DMS153 treated with DMSO at 0.1 percent for 48 hours (cell line): Measurements from ENCODE around the gene GSTP1.
"Not testable (repeated sequence)": the region's sequence is repeated elsewhere in the genome, so short reads cannot be mapped to it uniquely, and the experiment has no call there.

Source experiments
- DNase-seq: peaks from one replicate; lab custom pipeline; 2025; ENCODE audit not compliant: unreplicated experiment; lab: John Stamatoyannopoulos, UW

The GSTP1 gene

GRCh38 chr11:67613960-67614715 is 30.5 kb downstream of the GSTP1 start:
- DNase-seq, result no peak

GRCh38 chr11:67614730-67615714 is 31.4 kb downstream of the GSTP1 start:
- DNase-seq, result peak; percentile 14

- peak; percentile 14 for DNase-seq
Observed at GRCh38 chr11:67615728-67616430, 32.3 kb downstream of the GSTP1 start.

GRCh38 chr11:67616431-67617242 is 33.0 kb downstream of the GSTP1 start:
- DNase-seq, result no peak

GRCh38 chr11:67617243-67617953 is 33.8 kb downstream of the GSTP1 start:
- DNase-seq, result no peak

GRCh38 chr11:67618901-67619659 is 35.5 kb downstream of the GSTP1 start:
- DNase-seq, result not testable (repeated sequence)

- not testable (repeated sequence) for DNase-seq
Observed at GRCh38 chr11:67619683-67620618, 36.3 kb downstream of the GSTP1 start.

GRCh38 chr11:67620621-67621020 is 37.0 kb downstream of the GSTP1 start:
- not testable (repeated sequence) for DNase-seq

GRCh38 chr11:67621928-67622327 is 38.3 kb downstream of the GSTP1 start:
- DNase-seq, result not testable (repeated sequence)

- not testable (repeated sequence) for DNase-seq
Observed at GRCh38 chr11:67622905-67623304, 39.3 kb downstream of the GSTP1 start.

GRCh38 chr11:67623795-67624194 is 40.2 kb downstream of the GSTP1 start:
- not testable (repeated sequence) for DNase-seq

GRCh38 chr11:67626131-67626833 is 42.7 kb downstream of the GSTP1 start:
- DNase-seq, result not testable (repeated sequence)

GRCh38 chr11:67626970-67627369 is 43.4 kb downstream of the GSTP1 start:
- DNase-seq, result no peak

GRCh38 chr11:67627441-67627811 is 43.8 kb downstream of the GSTP1 start:
- DNase-seq, result no peak

GRCh38 chr11:67627812-67628624 is 44.4 kb downstream of the GSTP1 start:
- no peak for DNase-seq

- DNase-seq, result no peak
Observed at GRCh38 chr11:67628710-67629385, 45.2 kb downstream of the GSTP1 start.
